ENCODE results near the gene SLC35E4.
"Not testable (repeated sequence)": the region's sequence is repeated elsewhere in the genome, so short reads cannot be mapped to it uniquely, and the experiment has no call there.

The SLC35E4 gene, protein sequence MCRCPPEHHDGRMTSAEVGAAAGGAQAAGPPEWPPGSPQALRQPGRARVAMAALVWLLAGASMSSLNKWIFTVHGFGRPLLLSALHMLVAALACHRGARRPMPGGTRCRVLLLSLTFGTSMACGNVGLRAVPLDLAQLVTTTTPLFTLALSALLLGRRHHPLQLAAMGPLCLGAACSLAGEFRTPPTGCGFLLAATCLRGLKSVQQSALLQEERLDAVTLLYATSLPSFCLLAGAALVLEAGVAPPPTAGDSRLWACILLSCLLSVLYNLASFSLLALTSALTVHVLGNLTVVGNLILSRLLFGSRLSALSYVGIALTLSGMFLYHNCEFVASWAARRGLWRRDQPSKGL
- total RNA-seq = 5.6 to 9.1 reads per million in 2 donors

DNA sequence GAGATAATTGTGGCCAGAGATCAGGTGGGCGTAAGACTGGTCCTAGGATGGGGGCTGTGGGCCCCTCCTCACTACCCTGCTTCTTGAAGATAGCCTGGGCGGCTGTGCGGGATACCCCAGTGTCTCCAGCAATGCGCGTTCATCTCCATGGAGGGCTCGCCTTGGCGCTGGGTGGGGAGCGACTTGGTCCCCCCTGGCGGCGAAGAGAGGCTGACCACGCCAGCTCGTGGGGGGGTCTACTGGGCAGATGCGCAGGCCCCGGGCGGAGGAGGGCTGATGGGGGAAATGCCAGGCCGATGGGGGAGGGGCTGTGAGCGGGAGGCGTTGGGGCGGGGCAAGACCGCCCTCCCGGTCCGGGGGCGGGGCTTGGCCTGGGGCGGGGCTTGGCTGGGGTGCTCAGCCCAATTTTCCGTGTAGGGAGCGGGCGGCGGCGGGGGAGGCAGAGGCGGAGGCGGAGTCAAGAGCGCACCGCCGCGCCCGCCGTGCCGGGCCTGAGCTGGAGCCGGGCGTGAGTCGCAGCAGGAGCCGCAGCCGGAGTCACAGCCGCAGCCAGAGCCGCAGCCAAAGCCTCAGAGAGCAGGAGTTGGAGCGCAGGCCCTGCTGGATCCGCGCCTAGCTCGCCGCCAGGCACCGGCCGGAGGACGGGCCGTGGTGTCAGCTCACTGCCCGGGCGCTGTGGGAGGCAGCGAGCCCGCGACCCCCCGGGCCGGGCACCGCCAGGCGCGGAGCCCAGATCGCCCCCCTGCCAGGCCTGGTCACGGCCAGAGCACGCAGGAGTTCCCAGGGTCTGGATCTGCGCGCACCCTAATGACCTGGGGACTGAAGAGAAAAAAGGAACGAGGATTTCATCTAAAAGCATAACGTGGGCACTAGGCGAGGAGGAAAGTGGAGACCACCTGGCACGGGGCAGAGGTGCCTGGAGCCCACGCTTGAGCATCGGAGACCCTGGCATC lies at the start of gene SLC35E4:
Gene SLC35E4 (plus strand): TSS at position 509 of the 953 bp plus-strand sequence. CDS start 670 bp downstream, outside the sequence.
- DNase-seq = peak; percentile 98

DNA sequence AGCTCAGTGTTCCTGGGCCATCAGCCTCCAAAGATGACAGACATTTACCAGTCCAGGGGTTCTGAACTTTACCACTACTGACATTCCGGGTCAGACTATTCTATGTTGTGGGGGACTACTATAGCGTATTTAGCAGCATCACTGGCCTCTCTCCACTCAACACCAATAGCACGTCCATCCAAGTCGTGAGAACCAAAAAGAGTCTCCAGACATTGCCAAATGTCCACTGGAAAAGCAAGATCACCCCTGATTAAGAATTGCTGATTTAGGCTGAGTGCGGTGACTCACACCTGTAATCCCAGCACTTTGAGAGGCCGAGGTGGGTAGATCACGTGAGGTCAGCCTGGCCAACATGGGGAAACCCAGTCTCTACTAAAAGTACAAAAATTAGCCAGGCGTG lies 49.2 kb upstream of the SLC35E4 start:
- DNase-seq = no peak

DNA sequence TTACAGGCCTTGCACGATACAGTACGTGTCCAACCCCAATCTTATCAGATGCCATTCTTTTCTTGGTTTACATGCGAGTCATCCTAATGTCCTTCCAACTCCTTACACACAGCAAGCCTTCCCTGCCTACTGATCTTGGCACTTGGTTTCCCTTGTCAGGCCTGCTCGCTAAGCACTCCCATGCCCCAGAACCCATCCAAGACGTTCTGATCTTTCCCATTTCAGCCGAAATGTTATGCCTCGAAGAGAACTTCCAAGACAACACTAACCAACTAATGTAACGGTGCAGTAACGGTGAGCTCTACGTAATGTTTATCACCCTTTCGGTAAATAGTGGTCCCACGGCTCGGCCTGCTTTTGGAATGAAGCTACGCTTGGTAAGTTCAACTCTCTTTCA lies 44.4 kb upstream of the SLC35E4 start:
- no peak for DNase-seq

DNA sequence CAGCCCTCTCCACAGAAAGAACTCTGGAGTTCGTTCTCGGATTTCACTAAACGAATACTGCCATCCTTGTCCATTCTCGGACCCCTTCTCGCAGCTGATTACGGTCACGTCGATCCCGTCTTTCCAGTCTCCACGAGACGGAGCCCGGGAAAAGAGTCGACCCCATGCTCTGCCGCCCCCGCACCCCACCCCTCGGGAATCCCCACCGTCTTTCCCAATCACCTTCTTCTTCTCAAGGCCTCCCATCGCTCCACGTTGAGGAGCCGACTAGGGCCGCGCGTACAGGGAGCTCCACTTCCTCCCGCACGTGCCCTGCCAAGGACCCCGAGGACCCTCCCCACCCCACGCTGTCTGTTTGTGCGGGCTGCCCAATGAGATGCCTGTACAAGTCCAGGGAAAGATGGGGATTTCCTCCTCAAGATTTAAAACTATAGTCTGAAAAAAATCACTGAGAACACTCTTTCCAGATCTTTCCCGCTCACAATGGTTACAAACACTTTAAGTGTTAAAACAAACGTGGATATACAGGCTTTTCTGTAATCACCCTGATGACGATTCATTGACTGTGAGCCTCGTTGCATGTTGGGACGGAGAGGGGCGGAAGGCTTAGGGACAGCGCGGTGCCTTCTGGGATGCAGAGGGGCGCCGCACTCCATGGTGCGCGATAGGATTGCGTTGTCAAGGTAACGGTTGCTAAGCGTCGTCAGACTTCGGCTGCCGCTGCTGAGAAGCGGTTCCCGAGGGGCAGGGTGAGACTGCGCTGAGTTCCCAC lies 43.8 kb upstream of the SLC35E4 start, which contains the start of gene PES1:
Gene PES1 (minus strand): TSS at position 323 of the 772 bp plus-strand sequence. CDS start 77 bp downstream, at position 246.
- peak; percentile 92 for DNase-seq

DNA sequence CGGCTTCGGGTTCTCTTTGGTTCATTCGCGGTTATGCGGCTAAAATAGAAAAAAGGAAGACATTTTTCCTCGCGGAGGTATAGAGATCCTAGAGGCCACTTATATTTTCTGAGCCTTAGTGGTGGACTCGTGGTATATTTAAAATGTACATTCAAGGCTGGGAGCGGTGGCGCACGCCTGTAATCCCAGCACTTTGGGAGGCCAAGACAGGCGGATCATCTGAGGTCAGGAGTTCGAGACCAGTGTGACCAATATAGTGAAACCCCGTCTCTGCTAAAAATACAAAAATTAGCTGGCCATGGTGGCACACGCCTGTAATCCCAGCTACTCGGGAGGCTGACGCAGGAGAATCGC lies 43.2 kb upstream of the SLC35E4 start:
- DNase-seq = not testable (repeated sequence)

DNA sequence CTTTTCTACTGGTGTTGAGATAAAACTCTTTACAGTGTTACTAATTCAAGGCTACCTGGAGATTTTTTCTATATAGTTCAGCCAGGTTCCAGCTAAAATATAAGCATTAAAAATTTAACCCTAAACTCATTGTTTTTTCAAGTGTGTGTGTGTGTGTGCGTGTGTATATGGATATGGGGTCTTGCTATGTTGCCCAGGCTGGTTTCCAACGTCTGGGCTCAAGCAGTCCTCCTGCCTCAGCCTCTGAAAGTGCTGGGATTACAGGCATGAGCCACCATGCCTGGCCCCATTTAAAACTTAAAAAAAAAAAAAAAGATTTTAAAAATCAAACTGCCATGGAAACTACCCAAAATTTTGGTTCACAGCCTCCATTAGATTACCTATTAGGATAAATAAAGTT lies 39.4 kb upstream of the SLC35E4 start:
- no peak for DNase-seq

DNA sequence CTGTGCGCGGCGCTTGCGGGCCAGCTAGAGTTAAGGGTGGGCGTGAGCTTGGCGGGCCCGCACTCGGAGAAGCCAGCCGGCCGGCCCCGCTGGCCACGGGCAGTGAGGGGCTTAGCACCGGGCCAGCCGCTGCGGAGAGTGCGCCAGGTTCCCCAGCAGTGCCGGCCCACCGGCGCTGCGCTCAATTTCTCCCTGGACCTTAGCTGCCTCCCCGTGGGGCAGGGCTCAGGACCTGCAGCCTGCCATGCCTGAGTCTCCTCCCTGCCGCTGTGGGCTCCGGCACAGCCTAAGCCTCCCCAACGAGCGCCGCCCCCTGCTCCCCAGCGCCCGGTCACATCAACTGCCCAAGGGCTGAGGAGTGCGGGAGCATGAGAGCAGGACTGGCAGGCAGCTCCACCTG lies 38.7 kb upstream of the SLC35E4 start:
- no peak for DNase-seq

DNA sequence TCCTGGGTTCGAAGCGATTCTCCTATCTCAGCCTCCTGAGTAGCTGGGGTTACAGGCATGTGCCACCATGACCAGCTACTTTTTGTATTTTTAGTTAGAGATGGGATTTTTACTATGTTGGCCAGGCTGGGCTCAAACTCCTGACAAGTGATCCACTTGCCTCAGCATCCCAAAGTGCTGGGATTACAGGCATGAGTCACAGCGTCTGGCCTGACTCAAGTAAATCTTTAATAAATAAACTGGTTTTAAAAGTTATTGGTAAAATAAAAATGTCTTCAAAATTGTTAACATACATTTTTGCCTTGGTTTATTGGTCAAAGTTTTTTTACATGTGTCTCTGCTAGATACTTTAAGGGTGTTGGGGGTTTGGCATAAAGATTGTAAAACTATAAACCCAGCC lies 36.6 kb upstream of the SLC35E4 start:
- no peak for DNase-seq

DNA sequence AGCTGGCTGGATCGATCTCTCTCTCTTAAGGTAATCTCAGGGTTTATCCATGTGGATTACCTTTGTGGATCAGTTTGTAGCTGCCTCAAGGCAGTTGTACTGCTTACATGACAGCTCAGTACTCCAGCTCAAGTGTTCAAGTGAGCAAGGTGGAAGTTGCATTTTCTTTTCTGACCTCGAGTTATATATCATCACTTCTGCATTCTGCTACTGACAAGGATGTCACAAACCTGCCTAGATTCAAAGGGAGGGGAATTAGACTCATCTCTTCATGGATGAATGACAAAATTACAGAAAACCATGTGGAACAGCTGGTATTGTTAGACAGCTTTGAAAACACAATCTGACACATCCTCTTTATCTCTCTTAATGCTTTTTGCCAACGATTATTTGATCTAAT lies 34.7 kb upstream of the SLC35E4 start:
- no peak for DNase-seq

DNA sequence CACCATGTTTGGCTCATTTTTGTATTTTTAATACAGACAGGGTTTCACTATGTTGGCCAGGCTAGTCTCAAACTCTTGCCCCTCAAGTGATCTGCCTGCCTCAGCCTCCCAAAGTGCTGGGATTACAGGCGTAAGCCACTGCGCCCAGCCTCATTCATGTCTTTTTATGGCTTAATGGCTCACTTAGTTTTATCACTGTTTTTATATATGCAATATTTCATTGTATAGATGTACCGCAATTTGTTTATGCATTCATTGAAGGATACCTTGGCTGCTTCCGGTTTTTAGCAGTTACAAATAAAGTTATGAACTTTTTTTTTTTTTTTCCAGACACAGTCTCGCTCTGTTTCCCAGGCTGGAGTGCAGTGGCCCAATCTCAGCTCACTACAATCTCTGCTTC lies 34.1 kb upstream of the SLC35E4 start:
- no peak for DNase-seq

DNA sequence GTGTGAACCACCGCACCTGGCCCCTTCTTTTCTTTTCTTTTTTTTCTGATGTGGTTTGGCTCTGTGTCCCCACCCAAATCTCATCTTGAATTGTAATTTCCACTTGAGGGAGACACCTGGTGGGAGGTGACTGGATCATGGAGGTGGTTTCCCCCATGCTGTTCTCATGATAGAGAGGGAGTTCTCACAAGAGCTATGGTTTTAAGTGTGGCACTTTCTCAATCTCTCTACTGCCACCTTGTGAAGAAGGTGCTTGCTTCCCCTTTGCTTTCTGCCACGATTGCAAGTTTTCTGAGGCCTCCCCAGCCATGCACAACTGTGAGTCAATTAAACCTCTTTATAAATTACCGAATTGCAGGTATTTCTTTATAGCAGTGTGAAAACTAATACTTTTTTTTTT lies 33.5 kb upstream of the SLC35E4 start:
- no peak for DNase-seq

DNA sequence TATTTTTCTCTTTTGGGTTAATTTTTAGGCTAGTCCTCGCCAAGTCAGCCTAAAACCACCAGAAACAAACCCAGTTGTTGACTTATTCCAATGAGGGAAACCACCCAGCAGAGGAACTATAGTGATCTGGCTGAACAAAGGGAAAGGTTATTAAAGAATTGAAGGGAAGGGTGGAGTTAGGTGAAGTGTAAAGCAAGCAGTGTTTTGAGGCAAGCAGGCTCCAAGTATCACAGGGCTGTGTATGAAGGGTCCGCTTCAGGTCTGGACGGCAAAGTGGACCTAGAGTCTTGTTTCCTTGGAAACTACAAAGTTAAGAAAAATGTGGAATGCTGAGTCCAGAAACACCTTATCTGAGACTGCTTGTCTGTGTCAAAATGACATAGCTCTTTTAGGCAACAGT lies 31.8 kb upstream of the SLC35E4 start:
- DNase-seq = no peak

DNA sequence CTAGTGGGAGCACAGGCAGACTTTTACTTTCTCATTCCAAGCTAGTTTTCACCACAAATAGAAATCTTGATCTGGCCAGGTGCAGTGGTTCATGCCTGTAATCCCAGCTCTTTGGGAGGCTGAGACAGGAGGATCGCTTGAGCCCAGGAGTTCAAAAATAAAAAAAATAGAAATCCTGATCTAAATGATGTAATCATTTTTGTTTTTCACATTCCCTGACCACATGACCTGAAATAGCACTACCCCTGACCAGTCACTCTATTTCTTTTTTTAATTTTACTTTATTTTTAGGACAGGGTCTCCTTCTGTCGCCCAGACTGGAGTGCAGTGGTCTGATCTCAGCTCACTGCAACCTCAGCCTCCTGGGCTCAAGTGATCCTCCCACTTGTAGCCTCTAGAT lies 30.9 kb upstream of the SLC35E4 start:
- DNase-seq = no peak

DNA sequence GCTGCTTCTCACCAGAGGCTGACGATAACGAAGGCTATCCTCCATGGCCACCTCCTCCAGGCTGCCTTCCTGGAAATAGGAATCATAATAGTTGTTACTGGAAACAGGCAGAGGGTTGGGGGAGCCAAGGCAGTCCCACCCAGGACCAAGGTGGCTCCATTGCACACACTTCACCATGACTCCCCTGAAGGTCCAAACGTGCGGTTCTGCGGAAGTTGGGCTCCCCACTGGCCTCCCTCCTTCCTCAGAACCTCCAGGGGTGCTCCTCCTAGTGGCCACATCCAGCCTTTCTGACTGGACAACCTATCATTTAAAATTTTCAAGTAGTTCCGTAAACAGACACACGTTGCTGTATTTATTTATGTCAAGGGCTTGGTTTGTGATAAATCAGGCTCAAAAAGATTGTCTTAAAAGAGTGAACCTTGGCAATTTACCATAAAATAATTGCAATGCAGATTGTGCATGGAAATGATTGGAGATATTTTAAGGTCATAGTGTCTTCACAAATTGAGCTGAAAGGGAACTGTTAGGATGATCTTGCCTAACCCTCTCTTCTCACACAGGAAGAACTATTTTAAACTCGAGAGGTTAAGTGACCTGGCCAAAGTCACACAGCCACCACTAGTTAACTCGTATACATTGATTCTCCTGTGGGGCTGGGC lies 30.0 kb upstream of the SLC35E4 start:
- DNase-seq = peak; percentile 8

DNA sequence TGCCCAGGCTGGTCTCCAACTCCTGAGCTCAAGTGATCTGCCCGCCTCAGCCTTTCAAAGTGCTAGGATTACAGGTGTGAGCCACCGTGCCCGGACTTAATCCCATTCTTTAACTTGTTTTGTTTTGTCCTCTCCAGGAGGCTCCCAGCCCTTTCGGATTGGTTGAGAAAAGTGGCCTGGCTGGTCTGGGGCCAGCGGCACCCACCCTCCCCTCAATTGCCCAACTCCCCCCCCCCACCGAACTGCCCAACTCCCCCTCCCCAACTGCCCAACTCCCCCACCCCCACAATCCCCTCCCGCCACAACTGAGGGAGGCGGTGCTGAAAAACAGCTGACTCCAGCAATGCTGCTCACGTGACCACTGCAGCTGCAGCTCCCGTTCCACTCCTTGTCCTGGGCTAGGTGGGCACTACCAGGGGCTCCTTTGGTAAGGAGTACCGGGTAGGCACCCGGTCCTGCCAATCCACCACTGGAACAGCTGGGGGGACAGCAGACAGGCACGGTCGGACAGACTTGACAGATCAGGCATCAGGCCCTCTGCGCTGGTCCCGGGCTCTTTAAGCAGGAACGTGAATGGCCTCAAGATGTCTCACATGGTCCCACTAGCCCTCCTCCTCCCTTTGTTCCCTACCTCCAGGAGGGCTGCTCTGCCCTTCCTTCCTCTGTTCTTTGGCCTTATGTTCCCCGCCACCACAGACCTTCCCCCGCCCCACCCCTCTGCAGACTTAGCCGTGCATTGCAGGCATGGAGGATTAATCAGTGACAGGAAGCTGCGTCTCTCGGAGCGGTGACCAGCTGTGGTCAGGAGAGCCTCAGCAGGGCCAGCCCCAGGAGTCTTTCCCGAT lies 28.9 kb upstream of the SLC35E4 start, which contains the start of gene TCN2:
Gene TCN2 (plus strand): TSS at position 720 of the 845 bp plus-strand sequence. CDS start 158 bp downstream, outside the sequence.
- DNase-seq = peak; percentile 20

DNA sequence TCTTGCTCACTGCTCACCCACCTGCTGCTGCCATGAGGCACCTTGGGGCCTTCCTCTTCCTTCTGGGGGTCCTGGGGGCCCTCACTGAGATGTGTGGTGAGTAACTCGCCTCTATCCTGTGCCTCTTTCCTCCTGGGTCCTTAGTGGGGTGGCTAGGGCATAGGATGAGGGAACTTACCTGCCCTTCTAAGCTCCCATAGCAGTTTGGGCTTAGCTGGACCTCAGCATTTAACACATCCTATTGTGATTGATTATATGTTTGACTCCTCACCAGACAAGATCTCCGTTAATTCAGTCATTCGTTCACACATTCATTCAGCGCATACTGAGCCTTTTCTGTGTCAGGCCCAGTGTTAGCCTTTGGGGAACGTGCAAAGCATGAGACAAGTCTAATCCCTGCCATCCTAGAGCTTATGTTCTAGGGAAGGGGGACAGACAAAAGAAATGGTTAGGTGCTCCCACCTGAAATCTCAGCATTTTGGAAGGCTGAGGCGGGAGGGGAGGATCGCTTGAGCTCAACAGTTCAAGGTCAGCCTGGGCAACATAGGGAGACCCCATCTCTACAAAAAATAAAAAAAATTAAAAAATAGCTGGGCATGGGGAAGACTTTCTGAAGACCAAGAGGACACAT lies 28.2 kb upstream of the SLC35E4 start:
- DNase-seq = no peak

DNA sequence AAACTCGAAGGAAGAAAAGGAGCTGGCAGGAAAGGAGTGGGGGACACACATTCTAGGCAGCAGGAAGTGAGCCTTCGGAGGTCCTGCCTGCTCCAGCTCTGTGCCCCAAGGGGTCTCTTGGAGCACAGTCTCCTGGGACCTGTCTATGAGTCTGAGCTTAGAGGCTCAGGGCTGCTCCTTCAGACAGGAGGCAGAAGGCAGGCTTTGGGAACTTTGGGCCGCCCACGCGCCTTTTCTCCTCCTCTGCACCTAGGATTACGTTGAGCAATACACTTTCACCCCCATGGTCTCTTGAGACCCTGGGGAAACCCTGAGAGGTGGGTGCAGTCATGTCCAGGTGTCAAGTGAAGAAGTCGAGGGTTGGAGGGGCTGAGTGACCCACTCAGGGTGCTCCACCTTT lies 27.6 kb upstream of the SLC35E4 start:
- DNase-seq = no peak

DNA sequence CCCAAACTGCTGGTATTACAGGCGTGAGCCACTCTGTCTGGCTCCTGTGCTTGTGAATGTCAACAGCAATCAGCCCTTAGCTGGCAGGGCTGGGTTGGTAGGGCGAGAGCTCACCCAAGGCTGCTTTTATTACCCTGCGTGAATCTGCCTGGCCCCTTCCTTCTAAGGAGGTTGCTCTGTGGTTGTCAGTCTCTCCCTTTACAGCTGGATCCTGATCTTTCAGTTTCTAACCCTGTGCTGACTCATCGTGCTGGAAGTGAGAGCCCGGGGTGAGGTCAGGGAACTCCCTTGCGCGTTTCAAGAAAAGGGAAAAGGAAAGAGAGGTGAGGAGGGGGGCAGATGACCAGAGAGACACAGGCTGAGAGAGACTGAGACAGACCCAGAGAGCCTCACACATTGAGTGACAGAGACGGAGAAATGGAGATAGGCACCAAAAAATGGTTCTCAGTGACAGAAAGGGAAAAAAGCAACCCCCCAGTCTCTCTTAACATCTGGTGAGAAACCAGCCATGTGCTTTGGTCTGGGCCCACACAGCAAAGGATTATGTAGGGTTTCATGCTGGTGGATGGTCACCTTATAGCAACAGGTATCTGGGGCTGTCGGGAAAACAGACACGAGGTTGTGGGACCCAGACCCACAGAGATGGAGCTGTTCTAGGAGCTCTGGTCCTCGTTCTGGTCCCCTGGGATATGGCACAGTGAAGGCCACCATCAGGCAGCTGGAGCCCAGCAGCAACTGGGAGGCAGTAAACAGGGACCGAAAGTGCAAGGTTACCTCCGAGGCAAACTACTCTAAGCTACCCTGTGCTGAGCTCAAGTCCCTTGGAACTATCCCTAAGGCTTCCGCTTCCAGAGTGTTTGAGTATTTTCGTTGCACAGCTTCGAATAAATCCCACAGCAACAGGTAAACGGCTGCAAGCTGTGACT lies 26.1 kb upstream of the SLC35E4 start:
- DNase-seq = no peak

DNA sequence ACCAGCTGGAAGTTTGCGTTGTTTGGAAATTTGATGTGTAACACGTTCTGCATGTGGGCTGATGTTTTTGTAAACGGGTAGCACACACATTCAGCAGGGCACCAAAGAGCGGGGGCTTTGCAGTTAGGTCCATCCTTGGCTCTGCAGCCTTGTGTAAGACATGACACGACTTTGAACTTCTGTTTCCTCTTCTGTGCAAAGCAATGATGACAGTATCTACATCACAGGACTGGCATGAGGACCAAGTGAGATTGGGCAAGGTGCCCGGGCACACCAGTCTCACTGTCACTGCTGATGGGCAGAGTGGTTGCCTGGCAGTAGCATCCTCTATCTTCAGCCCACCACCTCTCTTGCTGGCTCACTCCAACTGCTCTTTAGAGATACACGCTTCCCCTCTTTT lies 25.3 kb upstream of the SLC35E4 start:
- DNase-seq = no peak

DNA sequence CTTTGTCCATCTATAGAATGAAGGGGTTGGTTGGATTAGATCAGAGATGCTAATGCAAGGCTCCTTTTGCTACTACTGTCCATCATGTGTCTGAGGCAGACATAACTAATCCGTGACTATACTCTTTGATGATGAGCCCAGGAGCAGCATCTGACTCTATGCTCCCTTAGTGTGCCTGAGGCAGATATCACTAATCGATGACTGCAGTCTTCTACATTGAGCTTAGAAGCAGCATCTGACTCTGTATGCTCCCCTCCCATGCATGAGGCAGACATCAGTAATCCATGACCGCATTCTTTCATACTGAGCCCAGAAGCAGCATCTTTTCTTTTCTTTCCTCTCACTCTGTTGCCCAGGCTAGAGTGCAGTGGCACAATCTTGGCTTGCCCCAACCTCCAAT lies 24.4 kb upstream of the SLC35E4 start:
- DNase-seq = no peak

Data from T-helper 9 cell (primary cell).